ENCODE results near the gene OSBPL6.

GRCh38 chr2:178237488-178238153 lies 43.3 kb downstream of the OSBPL6 start:
- no peak for TF ChIP-seq CTCF (IDR thresholded peaks at IDR 0.05)
- no peak for TF ChIP-seq POLR2A (IDR thresholded peaks at IDR 0.05)
- no peak for TF ChIP-seq EP300 (IDR thresholded peaks at IDR 0.05)
